Measurements from ENCODE around the gene COQ8A.
"Not testable (repeated sequence)": the region's sequence is repeated elsewhere in the genome, so short reads cannot be mapped to it uniquely, and the experiment has no call there.

COQ8A gene

GRCh38 chr1:226953175-226953800 lies 13.2 kb downstream of the COQ8A start:
- DNase-seq: no peak

GRCh38 chr1:226954337-226954736 lies 14.2 kb downstream of the COQ8A start:
- no peak for DNase-seq

- DNase-seq: no peak
Measured at GRCh38 chr1:226954777-226955176, 14.7 kb downstream of the COQ8A start.

- DNase-seq: not testable (repeated sequence)
Measured at GRCh38 chr1:226955857-226956256, 15.8 kb downstream of the COQ8A start.

GRCh38 chr1:226956942-226957713 lies 17.0 kb downstream of the COQ8A start:
- DNase-seq: no peak

GRCh38 chr1:226957714-226958113 lies 17.6 kb downstream of the COQ8A start:
- DNase-seq: no peak

GRCh38 chr1:226958300-226958699 lies 18.2 kb downstream of the COQ8A start:
- no peak for DNase-seq

GRCh38 chr1:226960256-226960655 lies 20.2 kb downstream of the COQ8A start:
- DNase-seq: no peak

- peak; percentile 54 for DNase-seq
Measured at GRCh38 chr1:226960944-226961765, 21.1 kb downstream of the COQ8A start.

GRCh38 chr1:226962421-226963391 lies 22.6 kb downstream of the COQ8A start:
- no peak for DNase-seq

- DNase-seq: no peak
Measured at GRCh38 chr1:226964068-226964425, 24.0 kb downstream of the COQ8A start.

GRCh38 chr1:226964611-226965486 lies 24.8 kb downstream of the COQ8A start:
- DNase-seq: no peak

GRCh38 chr1:226965581-226966440 lies 25.7 kb downstream of the COQ8A start:
- no peak for DNase-seq

- DNase-seq: no peak
Measured at GRCh38 chr1:226966683-226967082, 26.6 kb downstream of the COQ8A start.

GRCh38 chr1:226967665-226968064 lies 27.6 kb downstream of the COQ8A start:
- DNase-seq: no peak

GRCh38 chr1:226971765-226972164 lies 31.7 kb downstream of the COQ8A start:
- DNase-seq: no peak

GRCh38 chr1:226972931-226973330 lies 32.8 kb downstream of the COQ8A start:
- no peak for DNase-seq

GRCh38 chr1:226973371-226973897 lies 33.3 kb downstream of the COQ8A start:
- DNase-seq: no peak

GRCh38 chr1:226973898-226974543 lies 33.9 kb downstream of the COQ8A start:
- no peak for DNase-seq
